NCI-H146 treated with DMSO at 0.1 percent for 48 hours (cell line): ENCODE data around the gene NLRC3.

Experiments
- DNase-seq: peaks from one replicate; lab custom pipeline; 2025; ENCODE audit not compliant: unreplicated experiment; lab: John Stamatoyannopoulos, UW

NLRC3 gene

GRCh38 chr16:3581392-3581791 lies 4.2 kb upstream of the NLRC3 start:
- DNase-seq, result no peak

GRCh38 chr16:3580686-3581085 lies 3.5 kb upstream of the NLRC3 start:
- DNase-seq, result no peak

- DNase-seq, result no peak
Observed at GRCh38 chr16:3580251-3580651, 3.0 kb upstream of the NLRC3 start.

DNA sequence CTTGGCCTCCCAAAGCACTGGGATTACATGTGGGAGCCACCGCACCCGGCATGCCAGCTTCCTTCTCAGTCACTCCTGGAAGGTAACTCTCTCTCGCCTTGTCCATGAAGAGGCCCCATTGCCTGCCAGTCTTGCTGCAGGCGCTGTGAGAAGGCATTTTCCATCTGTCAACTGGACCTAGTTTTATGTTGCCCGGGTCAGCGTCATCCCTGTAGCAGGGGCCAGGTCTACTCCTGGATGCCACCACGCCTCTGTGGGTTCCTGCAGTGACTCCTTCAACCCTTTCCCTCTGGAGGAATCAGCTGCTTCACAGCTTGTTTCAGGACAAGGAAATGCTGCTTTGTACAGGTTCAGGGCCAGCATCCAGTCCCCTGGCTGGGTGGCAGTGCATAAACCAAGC lies 2.6 kb upstream of the NLRC3 start:
- DNase-seq, result no peak

DNA sequence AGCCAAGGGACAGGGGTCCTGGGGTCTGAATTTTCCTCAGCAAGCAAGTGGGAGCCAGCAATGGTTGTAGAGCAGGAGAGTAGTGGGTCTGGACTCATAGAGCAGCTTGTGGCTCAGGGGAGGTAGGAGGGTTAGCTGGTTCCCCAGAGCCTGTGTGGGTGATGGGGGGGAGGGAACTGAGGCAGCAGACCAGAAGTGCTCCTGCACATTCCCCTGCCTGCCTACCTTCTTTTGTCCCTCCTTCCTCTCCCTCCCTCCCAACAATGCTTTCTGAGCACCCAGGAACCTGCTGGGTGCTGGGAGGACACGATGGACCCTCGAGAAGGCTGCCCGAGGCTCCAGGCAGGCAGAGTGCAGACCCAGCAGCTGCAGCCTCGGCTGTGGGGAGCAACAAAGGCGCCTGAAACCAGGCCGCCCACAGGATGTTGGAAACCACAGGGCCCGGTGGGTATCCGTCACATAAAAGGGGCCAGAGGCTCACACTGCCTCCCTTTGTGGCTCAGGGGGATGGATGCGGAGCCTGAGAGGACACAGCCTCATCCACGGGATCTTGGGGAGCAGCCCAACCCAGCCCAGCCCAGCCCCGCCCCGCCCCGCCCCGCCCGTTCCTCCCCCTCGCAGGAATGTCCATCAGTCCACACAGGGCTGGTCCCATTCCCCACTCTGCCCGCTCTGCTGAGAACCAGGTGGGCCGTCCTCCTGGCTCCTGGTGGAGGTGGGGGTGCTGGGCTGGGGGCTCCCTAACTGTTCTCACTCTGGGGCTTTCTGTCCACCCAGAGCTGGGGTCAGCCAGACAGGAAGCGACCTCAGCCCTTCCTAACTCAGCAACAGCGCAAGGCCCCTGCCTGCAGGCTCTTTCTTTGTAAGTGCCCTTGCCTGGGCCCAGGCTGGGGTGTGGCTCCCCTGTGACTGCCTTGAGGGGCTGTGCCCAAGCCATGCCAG lies 1.7 kb upstream of the NLRC3 start:
- DNase-seq, result no peak

GRCh38 chr16:3578121-3578520 lies 918 bp upstream of the NLRC3 start:
- DNase-seq, result no peak

DNA sequence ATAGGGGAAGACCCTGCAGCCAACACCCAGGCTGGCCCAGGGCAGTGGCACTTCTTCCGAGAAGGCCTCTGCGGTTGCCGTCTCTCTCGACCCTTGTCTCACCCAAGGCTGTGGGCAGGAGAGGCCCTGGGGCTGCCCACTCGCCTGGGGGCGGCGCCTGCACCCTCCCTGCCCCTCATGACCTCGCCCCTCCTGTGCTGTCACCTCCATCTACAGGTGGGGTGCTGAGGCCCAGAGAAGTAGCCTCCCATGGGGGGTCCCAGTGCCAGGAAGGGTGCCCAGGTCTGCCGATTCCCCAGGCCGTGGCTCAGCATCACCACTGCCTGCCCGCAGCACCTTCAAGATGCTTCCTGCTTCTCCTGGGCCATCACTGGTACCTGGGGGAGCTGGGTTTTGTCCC lies 992 bp downstream of the NLRC3 start:
- DNase-seq, result no peak

GRCh38 chr16:3575491-3575890 lies 1.7 kb downstream of the NLRC3 start:
- DNase-seq, result no peak

GRCh38 chr16:3574195-3574594 lies 3.0 kb downstream of the NLRC3 start:
- DNase-seq, result no peak

- DNase-seq, result no peak
Observed at GRCh38 chr16:3573146-3573815, 3.9 kb downstream of the NLRC3 start.

DNA sequence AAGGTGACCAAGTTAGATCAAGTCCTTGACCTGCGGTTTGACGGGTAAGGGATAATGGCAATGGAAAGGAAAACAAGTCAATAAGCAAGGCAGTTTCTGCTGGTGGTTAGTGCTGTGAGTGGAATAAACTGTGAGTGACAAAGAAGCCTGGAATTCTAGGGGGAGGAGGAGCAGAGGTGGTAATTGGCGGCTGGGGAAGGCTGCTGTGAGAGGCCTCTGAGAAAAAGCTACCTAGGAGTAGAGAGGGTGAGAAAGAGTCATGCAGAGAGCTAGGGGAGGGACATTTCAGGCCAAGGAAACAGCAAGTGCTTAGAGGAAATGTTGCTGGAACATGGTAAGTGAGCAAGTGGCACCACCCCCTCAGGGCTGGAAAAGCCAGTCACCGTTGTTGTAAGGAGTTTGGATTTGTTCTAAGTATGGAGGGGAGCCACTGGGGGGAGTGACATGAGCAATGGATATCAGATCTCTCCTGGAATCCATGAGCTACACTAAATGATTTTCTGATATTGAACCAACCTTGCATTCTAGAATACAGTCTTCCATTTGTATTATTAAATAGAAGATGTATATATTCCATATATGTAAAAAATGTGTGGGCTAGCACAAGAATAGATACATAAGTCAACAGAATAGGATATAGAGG lies 6.7 kb downstream of the NLRC3 start:
- DNase-seq, result no peak

GRCh38 chr16:3569851-3570250 lies 7.4 kb downstream of the NLRC3 start:
- no peak for DNase-seq

GRCh38 chr16:3566990-3567389 lies 10.2 kb downstream of the NLRC3 start:
- no peak for DNase-seq

- DNase-seq, result no peak
Observed at GRCh38 chr16:3564889-3565141, 12.4 kb downstream of the NLRC3 start.

DNA sequence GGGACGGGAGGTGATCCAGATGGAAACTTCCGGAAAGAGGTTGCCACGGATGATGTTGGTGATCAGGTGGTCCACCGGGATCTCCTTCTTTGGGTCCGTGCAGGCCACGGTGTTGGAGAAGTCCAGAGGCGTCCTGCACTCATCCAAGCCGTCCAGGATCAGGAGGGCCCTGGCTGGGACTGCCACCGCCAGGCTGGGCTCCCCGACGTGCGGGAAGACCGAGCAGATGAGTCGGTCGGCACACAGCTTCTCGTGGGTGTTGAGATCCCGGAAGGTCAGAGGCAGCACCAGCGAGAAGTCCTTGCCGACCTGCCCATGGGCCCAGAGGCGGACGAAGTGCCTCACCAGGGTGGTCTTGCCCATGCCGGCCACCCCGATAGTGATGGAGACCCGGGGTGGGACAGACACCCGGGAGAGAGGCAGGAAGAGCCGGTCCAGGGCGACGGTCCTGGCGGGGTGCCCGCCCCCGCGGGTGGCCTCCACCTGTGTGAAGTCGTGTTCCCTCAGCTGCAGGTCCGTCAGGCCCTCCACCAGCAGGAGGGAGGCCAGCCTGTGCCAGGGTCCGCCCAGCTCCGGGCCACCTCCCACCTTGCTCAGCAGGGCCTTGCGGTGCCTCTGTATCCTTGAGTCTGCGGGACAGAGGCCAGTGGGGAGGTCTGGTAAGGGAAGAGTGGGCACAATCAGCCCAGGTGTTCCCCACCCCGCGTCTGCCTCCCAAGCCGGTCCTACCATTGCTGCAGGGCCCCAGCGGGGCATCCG lies 12.9 kb downstream of the NLRC3 start:
- DNase-seq, result no peak

GRCh38 chr16:3562914-3563480 lies 14.2 kb downstream of the NLRC3 start:
- no peak for DNase-seq

- DNase-seq, result no peak
Observed at GRCh38 chr16:3561626-3562025, 15.6 kb downstream of the NLRC3 start.

DNA sequence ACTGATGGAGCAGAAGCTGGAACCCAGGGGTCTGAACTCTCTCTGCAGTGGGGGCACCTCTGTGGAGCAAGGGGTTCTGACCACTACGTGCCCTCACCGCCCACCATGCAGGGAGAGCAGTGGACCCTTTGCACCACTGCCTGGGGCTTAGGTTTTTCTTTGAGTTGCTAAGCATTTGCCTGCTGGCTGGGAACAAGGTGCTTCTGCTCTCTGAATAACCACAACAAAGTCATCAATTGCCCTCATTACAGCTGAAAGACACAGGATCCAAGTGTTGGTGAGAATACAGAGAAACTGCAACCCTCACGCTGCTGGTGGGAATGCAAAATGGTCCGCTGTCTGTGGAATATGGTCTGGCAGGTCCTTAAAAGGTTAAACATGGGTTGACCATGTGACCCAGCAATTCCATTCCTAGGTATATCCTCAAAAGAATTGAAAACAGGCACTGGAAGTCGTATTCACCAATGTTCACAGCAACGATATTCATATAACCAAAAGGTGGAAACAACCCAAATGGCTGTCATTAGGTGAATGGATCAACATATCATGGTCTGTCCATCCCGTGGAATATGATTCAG lies 22.8 kb downstream of the NLRC3 start:
- no peak for DNase-seq

DNA sequence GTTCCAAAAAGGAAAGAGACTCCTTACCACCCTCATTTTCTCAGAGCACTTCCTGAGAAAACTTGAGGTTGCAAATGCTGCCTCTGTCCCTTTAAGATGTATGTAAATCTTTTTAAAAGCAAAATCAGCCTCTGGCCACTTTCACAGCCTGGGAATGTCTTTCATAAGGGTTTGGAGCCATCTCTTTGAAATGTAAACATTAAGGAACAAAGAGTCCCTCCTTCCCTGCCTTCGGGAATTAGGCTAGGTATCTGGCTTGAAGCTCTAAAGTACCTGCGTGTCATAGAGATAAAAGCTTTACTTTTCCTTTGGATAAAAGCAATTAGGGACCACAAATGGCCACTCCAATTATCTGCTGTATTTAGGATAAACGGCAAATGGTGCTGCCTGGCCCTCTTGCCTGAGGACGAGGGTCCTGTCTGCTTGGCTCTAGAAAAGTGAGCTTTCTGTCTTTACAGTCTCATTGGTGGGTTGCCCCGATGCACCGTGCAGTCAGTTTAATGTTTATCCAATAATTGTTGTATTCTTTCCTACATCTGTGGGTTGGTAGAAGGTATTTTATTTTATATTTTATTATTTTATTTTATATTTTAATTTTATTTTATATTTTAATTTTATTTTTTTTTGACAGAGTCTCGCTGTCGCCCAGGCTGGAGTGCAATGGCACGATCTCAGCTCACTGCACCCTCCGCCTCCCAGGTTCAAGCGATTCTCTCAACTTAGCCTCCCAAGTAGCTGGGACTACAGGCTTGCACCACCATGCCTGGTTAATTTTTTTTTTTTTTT lies 23.9 kb downstream of the NLRC3 start:
- DNase-seq, result peak; percentile 62
